Activated effector memory CD4-positive, alpha-beta T cell treated with Interleukin-2 at 50 U/mL for 16 hours (primary cell): ENCODE results near the gene GOLGA2.

Source experiments
- DNase-seq: peaks from one replicate; pipeline ENCODE4 v3.0.0-alpha.2; 2020

GOLGA2 gene

GRCh38 chr9:128211186-128211980 lies 64.4 kb downstream of the GOLGA2 start:
- no peak for DNase-seq

DNA sequence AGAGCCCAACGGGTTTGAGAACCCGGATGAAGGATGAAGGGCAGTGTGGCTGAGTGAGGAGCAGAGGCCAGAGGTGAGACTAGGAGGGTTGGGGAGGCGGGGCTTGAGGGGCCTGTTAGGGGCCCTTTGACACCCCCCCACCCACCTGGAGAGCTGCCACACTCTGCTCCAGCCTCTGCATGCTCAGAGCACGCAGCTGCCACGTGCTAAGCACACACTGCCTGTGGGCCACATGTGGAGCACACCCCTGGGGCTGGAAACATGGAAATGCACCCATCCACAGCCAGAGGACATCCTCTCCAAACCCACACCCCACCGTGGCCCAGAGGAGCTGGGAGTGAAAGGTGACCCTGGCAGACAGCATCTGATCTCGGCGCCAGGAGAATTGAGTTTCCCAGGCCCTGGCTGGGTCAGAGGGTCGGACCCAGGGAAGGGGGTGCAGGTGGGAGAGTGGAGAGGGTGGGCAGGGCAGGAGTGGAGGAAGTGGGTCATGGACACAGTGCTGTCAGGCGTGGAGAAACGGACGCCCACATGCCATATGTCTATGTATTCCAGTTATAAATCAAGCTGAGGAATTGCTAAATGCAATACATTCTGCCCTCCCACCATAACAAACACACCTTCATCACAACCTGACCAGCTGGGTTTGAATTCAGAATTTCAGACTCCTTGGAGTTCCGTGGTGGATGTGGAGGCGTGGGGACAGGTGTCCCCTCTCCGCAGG lies 66.7 kb downstream of the GOLGA2 start:
- no peak for DNase-seq

DNA sequence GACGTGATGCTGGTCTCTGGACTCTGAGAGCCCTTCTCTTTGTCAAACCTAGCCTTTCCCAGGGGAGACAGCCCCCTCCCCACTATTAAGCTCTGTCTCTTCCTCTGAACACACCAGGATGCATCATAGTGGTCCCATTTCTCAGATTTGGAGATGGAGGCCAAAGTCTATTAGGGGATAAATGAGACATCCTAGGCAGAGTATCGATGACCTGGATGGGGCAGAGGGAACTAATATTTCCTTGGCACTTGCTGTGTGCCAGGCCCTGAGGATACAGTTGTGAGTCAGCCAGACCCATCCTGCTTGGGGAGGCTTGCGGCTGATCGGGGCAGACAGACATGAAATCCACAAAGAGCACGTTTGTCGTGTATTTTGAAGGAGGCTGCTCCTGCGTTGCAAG lies 67.4 kb downstream of the GOLGA2 start:
- DNase-seq: no peak

GRCh38 chr9:128206916-128207910 lies 68.6 kb downstream of the GOLGA2 start:
- DNase-seq: no peak

DNA sequence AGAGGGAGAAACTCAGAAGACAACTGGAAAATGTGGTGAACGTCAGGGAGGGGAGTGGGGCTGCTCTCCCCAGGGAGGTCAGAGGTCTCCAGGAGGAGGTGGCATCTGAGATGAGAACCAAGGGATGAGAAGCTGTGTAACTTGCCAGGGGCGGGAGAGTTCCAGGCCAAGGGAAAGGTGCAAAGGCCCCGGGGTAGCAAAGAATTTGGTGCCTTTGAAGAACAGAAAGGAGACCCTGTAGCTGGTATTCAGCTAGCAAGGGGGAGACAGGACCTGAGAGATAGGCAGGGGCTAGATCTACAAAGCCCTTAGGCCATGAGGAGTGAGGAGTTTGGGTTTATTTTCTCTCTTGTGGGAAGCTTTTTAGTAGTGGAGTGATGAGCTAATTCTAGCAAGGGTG lies 69.3 kb downstream of the GOLGA2 start:
- DNase-seq: no peak
